Stimulated activated effector memory CD8-positive, alpha-beta T cell treated with anti-CD3 and anti-CD28 coated beads, Interleukin-12 subunit alpha, Interleukin-12 subunit beta, amount 100 ng/mL, for 72 hours (primary cell): ENCODE data around the gene SCN2B.

Experiments used
- ATAC-seq: fragments of 150-1000 bp; cut with Tn5 transposase; 2 replicates; pipeline ENCODE4 v1.10.0; 2021
- DNase-seq, 2 donors: peaks; one replicate each; pipeline ENCODE4 v3.0.0; 2021 to 2022; ENCODE audit warnings: low spot score in 2 of 2
- H3K27ac Mint-ChIP-seq: one replicate; pipeline ENCODE4 v1.8.0; 2022; ENCODE audit warnings: mild to moderate bottlenecking, mixed read lengths
- H3K36me3 Mint-ChIP-seq: one replicate; pipeline ENCODE4 v1.8.0; 2022; ENCODE audit warnings: mild to moderate bottlenecking, mixed read lengths
- H3K4me1 Mint-ChIP-seq: one replicate; pipeline ENCODE4 v1.8.0; 2022; ENCODE audit warnings: mixed read lengths
- H3K4me3 Mint-ChIP-seq: one replicate; pipeline ENCODE4 v1.8.0; 2022; ENCODE audit warnings: mild to moderate bottlenecking, mixed read lengths
- H3K9me3 Mint-ChIP-seq: one replicate; pipeline ENCODE4 v1.8.0; 2022; ENCODE audit warnings: mixed read lengths

The SCN2B gene

DNA sequence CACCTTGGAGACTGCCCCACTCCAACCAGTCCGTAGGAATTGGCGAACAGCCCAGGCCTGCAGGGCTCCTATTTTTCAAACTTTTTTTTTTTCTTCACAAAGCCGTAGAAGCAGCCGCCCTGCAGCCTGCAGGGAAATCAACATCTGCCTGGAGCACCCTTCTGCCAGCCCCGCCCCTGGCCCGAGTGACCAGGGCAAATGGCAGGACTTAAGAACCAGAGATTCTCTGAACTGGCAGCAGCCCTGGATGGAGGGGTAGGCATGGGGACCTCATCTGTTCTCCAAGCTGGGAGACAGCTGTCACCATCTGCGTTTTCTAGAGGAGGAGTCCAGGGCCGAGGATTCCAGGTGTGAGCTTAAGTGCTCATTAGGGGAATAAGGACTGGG lies 5.6 kb downstream of the SCN2B start:
- Mint-ChIP-seq H3K27ac (no peak overlapping the region), H3K4me1 (peaks cover 9% of the 10 kb centered on the region), H3K36me3 (no peaks in the 10 kb centered on the region), H3K4me3 (no peak overlapping the region), H3K9me3 (no peaks in the 10 kb centered on the region)
- DNase-seq, result no peak
- ATAC-seq, result no peak

DNA sequence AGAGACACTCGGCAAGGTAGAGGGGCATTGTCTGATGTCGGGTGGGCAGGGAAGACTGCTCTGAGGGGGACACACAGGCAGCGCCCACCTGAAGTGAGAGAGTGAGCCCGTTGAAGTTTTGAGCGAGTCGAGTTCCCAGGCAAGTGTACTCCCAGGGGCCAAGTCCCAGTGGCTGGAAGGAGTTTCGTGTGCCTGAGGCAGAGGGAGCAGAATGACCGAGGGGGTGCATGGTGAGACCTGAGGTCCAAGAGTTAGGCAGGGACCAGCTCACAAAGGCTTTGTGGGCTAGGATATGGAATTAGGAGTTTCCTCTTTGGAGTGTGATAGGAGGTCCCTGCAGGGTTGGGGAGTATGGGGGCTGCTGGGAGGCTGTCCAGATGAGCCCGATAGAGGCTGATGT lies 6.2 kb downstream of the SCN2B start:
- DNase-seq (no peak), ATAC-seq (no peak)
- Mint-ChIP-seq H3K36me3 (no peaks in the 10 kb centered on the region), H3K4me1 (peaks cover 5% of the 10 kb centered on the region), H3K9me3 (no peaks in the 10 kb centered on the region), H3K4me3 (no peak overlapping the region), H3K27ac (no peak overlapping the region)

DNA sequence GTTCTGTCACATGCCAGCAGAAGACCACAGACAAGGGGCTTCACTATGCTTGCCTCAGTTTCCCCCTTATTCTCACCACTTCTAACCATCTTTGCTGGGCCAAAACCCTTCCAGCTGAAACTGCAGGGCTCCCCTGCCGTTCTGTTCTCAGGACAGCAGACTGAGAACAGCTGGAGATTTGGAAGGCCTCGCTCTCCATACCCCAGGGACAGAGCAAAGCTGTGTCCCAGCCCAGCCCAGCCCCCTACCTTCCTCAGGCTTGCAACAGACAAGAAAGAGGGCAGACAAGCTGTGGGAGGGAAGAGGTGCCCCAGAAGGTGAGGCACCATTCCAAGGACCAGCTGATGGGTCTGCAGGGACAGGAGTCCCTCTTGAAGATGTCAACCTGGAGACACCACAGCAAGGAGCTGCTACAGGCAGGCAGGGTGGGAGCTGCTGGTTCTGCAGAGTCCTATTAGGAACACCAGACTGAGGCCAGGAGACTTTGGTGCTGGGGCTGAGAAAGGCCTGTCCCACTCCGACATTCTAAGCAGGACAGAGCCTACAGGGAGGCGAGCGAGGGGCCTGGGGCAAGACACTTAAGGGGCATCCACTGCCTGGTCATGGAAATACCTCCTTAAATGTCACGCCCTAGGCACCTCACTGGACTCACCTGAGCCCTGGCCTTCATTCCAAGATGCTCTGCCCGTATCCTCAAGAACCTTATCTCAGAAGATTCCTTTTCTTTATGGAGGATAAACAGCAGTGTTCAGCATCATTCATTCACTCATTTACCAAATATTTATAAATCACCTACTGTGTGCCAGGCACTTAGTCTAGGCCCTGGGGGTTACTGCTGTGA lies 6.9 kb downstream of the SCN2B start:
- Mint-ChIP-seq H3K4me1 (peaks cover 5% of the 10 kb centered on the region), H3K9me3 (no peaks in the 10 kb centered on the region), H3K27ac (no peak overlapping the region), H3K36me3 (no peaks in the 10 kb centered on the region), H3K4me3 (no peak overlapping the region)
- ATAC-seq (no peak), DNase-seq (no peak)

DNA sequence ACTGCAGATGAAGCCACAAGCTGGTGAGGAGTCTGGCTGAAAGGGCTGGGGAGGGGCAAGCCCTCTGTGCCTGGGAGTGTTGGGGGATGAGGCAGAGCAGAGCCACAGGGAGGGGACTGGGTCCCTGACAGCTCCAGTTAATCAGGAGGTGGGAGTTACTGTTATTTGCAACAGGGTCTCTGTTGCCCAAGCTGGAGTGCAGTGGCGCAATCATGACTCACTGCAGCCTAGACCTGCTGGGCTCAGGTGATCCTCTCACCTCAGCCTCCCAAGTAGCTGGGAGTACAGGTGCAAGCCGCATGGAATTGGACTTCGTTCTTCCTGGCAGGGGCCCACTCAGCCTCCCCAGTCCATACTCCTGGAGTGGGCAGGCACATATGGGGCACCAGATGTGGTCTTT lies 7.7 kb downstream of the SCN2B start:
- Mint-ChIP-seq H3K27ac (no peak overlapping the region), H3K4me3 (no peak overlapping the region), H3K4me1 (peaks cover 5% of the 10 kb centered on the region), H3K36me3 (no peaks in the 10 kb centered on the region), H3K9me3 (no peaks in the 10 kb centered on the region)
- no peak for ATAC-seq
- no peak for DNase-seq

DNA sequence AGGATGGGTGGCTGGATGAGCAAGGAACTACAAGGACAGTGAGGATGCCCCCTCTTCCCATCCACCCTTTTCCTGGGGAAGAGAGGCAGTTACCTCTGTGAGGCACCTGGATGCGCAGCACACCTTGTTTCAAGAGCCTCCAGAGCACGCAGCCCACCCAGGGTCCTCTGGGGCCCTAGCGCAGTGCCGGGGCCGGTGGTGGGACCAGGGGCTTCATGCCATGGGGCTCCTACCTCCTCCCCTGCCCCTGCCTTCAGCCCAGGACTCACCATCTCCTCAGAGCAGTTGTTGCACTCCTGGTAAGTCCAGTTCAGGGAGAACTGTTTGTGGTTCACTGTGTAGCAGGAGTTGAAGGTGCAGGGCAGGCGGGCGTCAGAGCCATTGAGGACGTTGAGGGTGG lies 8.1 kb downstream of the SCN2B start:
- DNase-seq (no peak), ATAC-seq (no peak)
- Mint-ChIP-seq H3K4me3 (no peak overlapping the region), H3K36me3 (no peaks in the 10 kb centered on the region), H3K27ac (no peak overlapping the region), H3K4me1 (peaks cover 5% of the 10 kb centered on the region), H3K9me3 (no peaks in the 10 kb centered on the region)

DNA sequence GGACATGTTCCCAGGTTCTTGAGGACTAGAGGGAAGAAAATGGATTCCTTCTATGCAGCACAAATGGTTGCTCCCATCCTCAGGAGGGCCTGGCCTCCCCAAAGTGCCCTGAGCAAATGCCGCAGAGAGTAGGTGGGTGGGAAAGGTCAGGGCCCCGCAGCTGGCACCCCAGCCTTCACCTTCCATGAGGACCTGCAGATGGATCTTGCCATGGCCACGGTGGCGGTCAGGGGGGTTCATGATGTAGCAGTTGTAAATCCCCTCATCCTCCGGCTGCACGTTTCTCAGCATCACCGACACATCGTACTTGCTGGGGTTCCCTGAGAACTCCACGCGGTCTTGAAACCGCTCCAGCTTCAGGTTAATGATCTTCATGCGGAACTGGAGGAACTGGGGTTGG lies 8.5 kb downstream of the SCN2B start:
- Mint-ChIP-seq H3K9me3 (no peaks in the 10 kb centered on the region), H3K27ac (no peak overlapping the region), H3K36me3 (no peaks in the 10 kb centered on the region), H3K4me3 (no peak overlapping the region), H3K4me1 (peaks cover 5% of the 10 kb centered on the region)
- ATAC-seq (no peak), DNase-seq (no peak)

GRCh38 chr11:118167253-118167652 lies 9.2 kb downstream of the SCN2B start:
- DNase-seq, result no peak
- Mint-ChIP-seq H3K4me1 (peaks cover 5% of the 10 kb centered on the region), H3K36me3 (no peaks in the 10 kb centered on the region), H3K27ac (no peak overlapping the region), H3K4me3 (no peak overlapping the region), H3K9me3 (no peaks in the 10 kb centered on the region)
- no peak for ATAC-seq

DNA sequence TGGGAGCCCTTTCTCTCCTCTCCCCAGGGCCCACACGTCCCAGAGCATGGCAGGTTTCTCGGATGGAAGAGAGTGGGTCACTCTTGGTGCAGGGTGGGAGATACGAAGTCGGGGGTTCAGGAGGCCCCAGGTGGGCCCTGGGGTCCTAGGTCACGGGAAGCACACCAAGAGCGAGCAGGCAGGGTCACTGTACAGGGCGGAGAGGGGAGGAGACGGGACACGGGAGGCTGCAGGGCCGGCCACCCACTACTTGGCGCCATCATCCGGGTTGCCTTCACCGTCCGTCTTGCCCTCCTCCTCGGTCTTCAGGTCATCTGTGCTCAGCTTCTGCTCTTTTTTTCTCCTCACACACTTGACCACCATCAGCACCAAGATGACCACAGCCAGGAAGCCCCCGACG lies 9.8 kb downstream of the SCN2B start:
- H3K27ac Mint-ChIP-seq, result no peak overlapping the region
- no peak overlapping the region for H3K4me3 Mint-ChIP-seq
- DNase-seq (no peak), ATAC-seq (no peak)
- H3K4me1 Mint-ChIP-seq, result peaks cover 2% of the 10 kb centered on the region
- no peaks in the 10 kb centered on the region for H3K9me3 Mint-ChIP-seq
- H3K36me3 Mint-ChIP-seq, result peaks cover 4% of the 10 kb centered on the region

- no peak overlapping the region for H3K4me3 Mint-ChIP-seq
- H3K9me3 Mint-ChIP-seq, result no peaks in the 10 kb centered on the region
These were observed 11.6 kb downstream of the SCN2B start for GRCh38 chr11:118164885-118165284.

DNA sequence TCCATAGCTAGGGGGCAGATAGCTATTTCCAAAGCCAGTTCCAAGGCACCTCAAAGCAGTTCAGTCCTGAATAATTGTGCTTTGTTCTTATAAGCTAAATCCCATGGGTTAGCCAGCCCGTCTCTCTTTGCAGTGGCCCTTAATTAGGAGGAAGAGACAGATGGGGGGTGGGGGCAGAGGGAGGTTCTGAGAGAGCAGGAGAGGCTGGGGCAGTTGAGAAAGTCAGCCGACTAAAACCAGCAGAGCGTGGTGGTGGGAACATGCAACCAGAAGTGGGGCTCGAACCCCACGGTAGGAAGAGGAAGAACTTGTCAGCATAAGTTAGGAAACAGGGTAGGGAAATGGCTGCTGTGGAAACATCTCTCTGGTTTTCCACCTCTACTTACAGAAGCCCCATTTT lies 12.9 kb downstream of the SCN2B start:
- no peaks in the 10 kb centered on the region for H3K9me3 Mint-ChIP-seq
- no peak overlapping the region for H3K4me3 Mint-ChIP-seq
- H3K36me3 Mint-ChIP-seq, result peaks cover 5% of the 10 kb centered on the region
- no peak for DNase-seq
- no peak for ATAC-seq
- no peak overlapping the region for H3K27ac Mint-ChIP-seq
- H3K4me1 Mint-ChIP-seq, result no peaks in the 10 kb centered on the region

More at GRCh38 chr11:118164885-118165284, 11.6 kb downstream of the SCN2B start:
- no peaks in the 10 kb centered on the region for H3K4me1 Mint-ChIP-seq
- no peak for DNase-seq
- ATAC-seq, result no peak
- H3K27ac Mint-ChIP-seq, result no peak overlapping the region
- H3K36me3 Mint-ChIP-seq, result peaks cover 5% of the 10 kb centered on the region

DNA sequence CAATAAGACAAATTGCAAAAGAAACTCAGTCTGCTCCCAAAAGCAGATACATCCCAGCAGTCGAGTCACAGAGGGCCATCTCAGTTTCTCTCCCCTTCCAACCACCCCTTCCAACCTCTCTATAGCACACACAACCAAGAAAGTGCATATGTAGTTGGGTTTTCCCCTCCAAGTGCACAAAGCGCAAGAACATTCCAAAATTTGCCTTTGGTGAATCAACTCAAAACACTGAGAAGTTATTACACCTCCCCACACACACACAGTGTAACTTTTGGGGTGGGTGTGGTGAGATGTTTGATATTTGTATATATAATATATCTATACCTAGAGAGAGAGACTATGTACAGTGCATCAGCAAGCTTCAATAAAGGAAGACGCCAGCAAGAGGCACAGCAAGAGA lies 13.6 kb downstream of the SCN2B start:
- Mint-ChIP-seq H3K4me1 (no peaks in the 10 kb centered on the region), H3K4me3 (no peak overlapping the region), H3K27ac (no peak overlapping the region), H3K36me3 (peaks cover 5% of the 10 kb centered on the region), H3K9me3 (no peaks in the 10 kb centered on the region)
- DNase-seq (no peak), ATAC-seq (no peak)

- DNase-seq, result no peak
- ATAC-seq, result no peak
- H3K36me3 Mint-ChIP-seq, result peaks cover 5% of the 10 kb centered on the region
- no peak overlapping the region for H3K4me3 Mint-ChIP-seq
- H3K4me1 Mint-ChIP-seq, result peaks cover 5% of the 10 kb centered on the region
- peak overlapping the region; percentile 17 for H3K27ac Mint-ChIP-seq
- H3K9me3 Mint-ChIP-seq, result no peaks in the 10 kb centered on the region
These were observed 14.7 kb downstream of the SCN2B start for GRCh38 chr11:118161786-118162185.

DNA sequence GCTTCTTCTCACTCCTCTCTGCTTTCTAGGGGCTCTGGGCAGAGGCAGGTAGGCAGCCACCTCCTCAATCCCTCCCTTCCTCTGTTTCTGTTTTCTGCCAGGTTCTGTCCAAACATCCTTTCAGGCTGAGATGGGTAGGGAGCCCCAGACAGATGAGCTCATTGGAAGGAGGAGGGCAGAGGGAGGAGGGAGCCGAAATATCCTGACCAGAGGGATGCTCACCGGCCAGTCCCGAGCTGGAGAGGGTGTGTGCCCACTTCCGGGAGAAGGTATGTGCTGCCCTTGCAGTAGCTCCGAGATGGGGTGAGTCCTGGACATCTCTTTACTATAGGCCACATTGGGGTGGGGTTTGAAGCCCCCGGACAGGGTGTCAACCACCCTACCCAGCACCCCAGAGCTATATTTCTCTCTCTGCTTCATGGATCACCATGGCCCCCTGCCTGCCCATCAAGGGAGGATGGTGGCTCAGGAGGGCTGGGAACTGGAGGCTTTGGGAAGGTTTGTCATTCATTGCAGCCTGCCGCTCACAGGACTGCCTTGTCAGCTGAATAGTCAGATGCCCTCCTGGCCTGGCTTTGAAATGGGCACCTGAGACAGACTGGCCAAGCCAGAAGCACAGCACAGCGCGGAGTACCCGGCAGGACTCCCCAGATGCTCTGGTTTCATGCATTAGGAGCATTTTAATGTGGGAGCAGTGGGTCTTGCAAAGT lies 19.1 kb downstream of the SCN2B start:
- ATAC-seq (no peak), DNase-seq (no peak)
- peak overlapping the region; percentile 19 for H3K4me3 Mint-ChIP-seq
- no peak overlapping the region for H3K27ac Mint-ChIP-seq
- peaks cover 24% of the 10 kb centered on the region for H3K4me1 Mint-ChIP-seq
- H3K36me3 Mint-ChIP-seq, result peaks cover 5% of the 10 kb centered on the region
- no peaks in the 10 kb centered on the region for H3K9me3 Mint-ChIP-seq

- peak; percentile 67 for ATAC-seq
- Mint-ChIP-seq H3K9me3 (no peaks in the 10 kb centered on the region), H3K4me3 (peak overlapping the region; percentile 19), H3K36me3 (peaks cover 1% of the 10 kb centered on the region), H3K4me1 (peaks cover 24% of the 10 kb centered on the region), H3K27ac (no peak overlapping the region)
- no peak for DNase-seq
These were observed 19.8 kb downstream of the SCN2B start for GRCh38 chr11:118156531-118157185.

- H3K4me1 Mint-ChIP-seq, result peaks cover 24% of the 10 kb centered on the region
- DNase-seq (no peak), ATAC-seq (no peak)
- no peak overlapping the region for H3K27ac Mint-ChIP-seq
- no peaks in the 10 kb centered on the region for H3K9me3 Mint-ChIP-seq
- H3K4me3 Mint-ChIP-seq, result no peak overlapping the region
- H3K36me3 Mint-ChIP-seq, result no peaks in the 10 kb centered on the region
These were observed 20.5 kb downstream of the SCN2B start for GRCh38 chr11:118155776-118156530.
